Activated naive CD4-positive, alpha-beta T cell treated with anti-CD3 and anti-CD28 coated beads, Interleukin-2, amount 50 U/mL, for 72 hours (primary cell): Measurements from ENCODE around the gene CFAP65. TPM values are rescaled to one million over a fixed set of nuclear protein-coding genes. Genes with fewer than 3 reads are reported as not detected.

Experiments used
- ATAC-seq, 2 donors: fragments of 150-1000 bp; cut with Tn5 transposase; 2 replicates each; pipeline ENCODE4 v1.10.0; 2021; ENCODE audit warnings: mild to moderate bottlenecking in 2 of 2, moderate library complexity in 2 of 2
- DNase-seq, 2 donors: peaks; one replicate each; pipeline ENCODE4 v3.0.0; 2021 to 2022; ENCODE audit warnings: low spot score in 2 of 2
- H3K27ac Mint-ChIP-seq, 2 donors: one replicate each; pipeline ENCODE4 v1.8.0; 2022; ENCODE audit warnings: mild to moderate bottlenecking in 2 of 2, mixed read lengths in 2 of 2
- H3K36me3 Mint-ChIP-seq, 2 donors: one replicate each; pipeline ENCODE4 v1.8.0; 2022; ENCODE audit warnings: mixed read lengths in 2 of 2
- H3K9me3 Mint-ChIP-seq, 2 donors: one replicate each; pipeline ENCODE4 v1.8.0; 2022; ENCODE audit warnings: mixed read lengths in 2 of 2
- total RNA-seq, 2 donors: library from RNA; stranded (reverse); gene quantifications; one replicate each; pipeline ENCODE4 v1.2.3, GENCODE V29; 2022

Gene CFAP65
- total RNA-seq, 2 donors from 2014 or later = not detected

DNA sequence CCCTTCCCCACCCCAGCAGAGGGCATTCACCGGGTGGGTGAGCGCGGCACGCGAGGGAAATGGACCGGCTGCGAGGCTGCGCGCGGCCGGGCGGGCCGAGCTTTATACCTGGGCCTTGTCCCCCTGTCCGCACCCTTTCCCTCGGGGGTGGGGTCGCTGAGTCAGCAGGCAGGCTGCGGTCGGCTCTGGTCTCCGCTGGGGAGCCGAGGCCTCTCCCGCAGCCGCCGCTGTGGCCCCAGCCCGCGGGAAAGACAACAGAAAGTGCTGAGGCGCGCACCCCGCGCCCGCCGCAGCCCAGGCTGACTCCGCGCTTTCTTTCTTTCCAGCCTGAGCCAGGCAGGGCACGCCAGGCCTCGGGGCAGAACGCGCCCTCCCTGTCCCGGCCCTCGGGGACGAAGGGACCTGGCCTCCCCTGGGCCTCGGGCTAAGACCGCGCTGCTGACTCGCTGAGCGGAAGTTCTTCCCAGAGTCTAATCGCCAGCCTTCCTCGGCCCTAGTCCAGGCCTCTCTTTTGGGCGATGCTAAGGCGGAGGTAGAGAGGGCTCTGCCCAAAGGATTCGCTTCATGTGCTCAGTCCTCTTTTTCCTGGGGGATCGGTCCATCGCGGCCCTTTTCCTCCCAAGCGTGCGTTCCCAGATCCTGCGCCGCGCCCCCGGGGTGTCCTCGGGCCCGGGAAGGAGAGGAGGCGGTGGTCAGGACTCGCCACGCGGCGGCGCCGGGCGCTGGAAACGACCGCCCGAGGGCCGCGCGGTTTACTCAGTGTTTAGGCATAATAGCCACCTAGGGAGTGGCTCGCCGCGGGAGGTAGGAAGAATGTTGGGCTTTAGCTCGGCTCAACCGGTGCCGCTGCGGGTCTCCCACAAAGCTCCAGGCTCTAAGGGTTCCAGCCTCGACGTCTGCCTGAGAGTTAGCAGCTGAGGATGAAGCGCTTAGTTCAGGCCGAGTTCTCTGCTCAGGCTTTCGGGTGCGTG, 47.7 kb downstream of the CFAP65 start, which contains the start of gene CRYBA2:
CRYBA2 (minus strand) TSS at position 78 of the 971 bp plus-strand sequence. CDS start 246 bp downstream, outside the sequence.
- no peaks in the 10 kb centered on the region for H3K9me3 Mint-ChIP-seq
- ATAC-seq (peak; percentile 20 to 23), DNase-seq (no peak)
- no peaks in the 10 kb centered on the region for H3K36me3 Mint-ChIP-seq
- H3K27ac Mint-ChIP-seq = no peak within 1 kb of the TSS

DNA sequence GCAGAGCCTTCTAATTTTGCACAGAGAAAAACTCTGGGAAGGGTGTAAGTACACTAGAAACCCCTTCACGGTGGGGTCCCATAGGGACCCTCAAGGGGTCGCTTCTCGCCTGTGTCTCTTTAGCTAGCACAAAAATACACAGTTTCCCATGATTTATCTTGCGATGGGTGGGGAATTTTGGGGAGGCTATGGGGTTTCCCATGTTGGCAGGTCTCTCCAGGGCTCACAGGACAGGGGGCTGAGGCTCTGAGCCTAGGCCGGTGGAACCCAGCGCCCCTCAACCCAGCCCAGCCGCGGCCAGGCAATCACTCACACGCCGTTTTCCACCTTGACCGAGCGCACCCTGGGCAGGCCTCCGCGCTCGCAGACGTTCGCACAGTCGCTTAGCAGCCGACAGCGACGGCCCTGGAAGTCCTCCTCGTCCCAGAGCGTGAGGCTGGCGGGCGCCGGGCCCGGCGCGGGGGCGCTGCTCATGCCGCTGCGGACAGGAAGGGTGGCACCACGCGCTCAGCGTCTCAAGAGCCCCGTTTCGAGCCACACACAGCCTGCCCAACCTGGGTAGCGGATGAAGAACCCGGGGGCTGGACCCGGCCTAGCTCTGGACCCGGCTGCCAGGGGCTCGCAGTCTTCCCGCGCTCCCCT, 48.5 kb downstream of the CFAP65 start:
- no peak for ATAC-seq
- Mint-ChIP-seq H3K9me3 (no peaks in the 10 kb centered on the region), H3K36me3 (no peaks in the 10 kb centered on the region), H3K27ac (no peak overlapping the region)
- no peak for DNase-seq

DNA sequence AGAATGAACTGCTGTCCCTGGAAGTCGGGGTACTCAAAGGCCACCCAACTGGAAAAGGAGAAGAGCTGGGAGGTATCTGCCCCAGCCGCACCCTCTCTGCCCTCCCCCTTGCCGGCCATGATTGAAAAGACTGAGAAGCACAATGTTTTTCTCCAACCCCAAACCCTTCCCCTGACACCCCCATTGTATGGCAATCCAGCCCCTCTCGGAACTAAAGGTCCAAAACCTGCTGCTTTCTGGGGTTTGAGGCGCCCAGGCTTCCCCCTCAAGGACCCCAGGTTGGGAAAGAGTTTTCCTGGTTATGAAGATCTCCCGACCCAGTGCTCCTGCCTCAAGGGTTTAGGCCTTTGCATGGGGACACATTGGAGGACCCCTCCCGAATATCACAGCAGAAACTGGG, 49.1 kb downstream of the CFAP65 start:
- no peak overlapping the region for H3K27ac Mint-ChIP-seq
- no peaks in the 10 kb centered on the region for H3K9me3 Mint-ChIP-seq
- no peaks in the 10 kb centered on the region for H3K36me3 Mint-ChIP-seq
- no peak for ATAC-seq
- no peak for DNase-seq

DNA sequence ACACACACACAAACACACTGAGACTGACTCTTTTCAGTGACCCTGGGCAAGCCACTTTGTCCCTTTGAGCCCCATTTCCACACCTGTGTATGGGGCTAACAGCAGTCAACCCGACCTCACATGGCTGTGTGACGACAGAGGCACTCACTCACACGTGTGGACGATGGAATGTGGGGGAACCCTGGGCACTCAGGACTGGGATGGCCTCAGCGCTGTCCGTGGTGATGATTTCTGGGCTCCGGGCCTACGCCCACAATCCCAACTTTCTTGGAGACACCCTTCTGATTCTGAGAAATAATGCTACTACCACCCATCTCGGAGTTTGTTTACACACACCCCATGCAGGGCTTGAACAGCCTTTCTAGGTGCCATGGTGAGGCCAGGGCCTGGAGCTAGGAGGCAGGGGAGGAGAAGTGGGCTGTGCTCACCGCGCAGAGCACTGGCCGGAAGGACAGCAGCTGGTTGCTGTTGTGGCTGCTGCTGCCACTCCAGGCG, 49.6 kb downstream of the CFAP65 start:
- no peak overlapping the region for H3K27ac Mint-ChIP-seq
- ATAC-seq (no peak), DNase-seq (no peak)
- H3K9me3 Mint-ChIP-seq = no peaks in the 10 kb centered on the region
- H3K36me3 Mint-ChIP-seq = no peaks in the 10 kb centered on the region

DNA sequence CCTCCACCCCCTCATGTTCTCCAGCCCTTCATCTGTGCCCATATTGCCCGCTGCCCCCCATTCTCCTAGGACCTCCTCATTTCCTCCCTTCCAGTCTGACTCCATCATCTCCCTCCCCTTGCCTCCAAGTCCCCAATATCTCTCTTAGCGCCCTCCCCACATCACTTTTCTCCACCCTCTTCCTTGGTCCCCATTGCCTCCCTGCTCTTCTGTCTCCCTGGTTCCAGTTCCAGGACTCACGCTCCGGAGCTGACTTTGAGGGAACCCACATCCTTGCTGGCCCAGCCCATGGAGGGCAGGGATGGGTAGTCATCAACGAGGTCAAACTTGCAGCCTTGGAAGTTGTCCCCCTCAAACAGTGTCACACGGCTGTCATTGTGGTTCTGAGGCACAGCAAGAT, 50.7 kb downstream of the CFAP65 start:
- no peak for ATAC-seq
- H3K27ac Mint-ChIP-seq = no peak overlapping the region
- DNase-seq = no peak
- H3K36me3 Mint-ChIP-seq = no peaks in the 10 kb centered on the region
- H3K9me3 Mint-ChIP-seq = no peaks in the 10 kb centered on the region

DNA sequence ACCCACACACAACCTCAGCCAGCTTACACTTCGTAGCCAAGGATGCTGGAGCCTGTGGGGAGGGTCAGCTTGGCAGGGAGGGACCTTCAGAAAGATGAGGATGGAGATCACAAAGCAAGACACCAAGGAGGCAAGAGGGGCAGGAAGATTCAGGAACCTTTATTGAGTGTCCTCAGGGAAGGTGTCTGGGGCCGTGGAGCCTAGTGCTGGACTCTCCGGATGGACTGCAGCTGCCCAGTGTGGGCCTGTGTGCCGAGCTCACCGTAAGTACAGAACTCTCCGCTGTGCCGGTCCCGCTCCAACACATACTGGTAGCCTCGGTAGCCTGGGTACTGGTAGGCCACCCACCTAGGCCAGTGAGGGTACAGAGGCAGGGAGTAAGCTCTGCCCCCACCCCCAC, 51.3 kb downstream of the CFAP65 start:
- ATAC-seq = no peak
- Mint-ChIP-seq H3K27ac (no peak overlapping the region), H3K36me3 (no peaks in the 10 kb centered on the region), H3K9me3 (no peaks in the 10 kb centered on the region)
- no peak for DNase-seq

DNA sequence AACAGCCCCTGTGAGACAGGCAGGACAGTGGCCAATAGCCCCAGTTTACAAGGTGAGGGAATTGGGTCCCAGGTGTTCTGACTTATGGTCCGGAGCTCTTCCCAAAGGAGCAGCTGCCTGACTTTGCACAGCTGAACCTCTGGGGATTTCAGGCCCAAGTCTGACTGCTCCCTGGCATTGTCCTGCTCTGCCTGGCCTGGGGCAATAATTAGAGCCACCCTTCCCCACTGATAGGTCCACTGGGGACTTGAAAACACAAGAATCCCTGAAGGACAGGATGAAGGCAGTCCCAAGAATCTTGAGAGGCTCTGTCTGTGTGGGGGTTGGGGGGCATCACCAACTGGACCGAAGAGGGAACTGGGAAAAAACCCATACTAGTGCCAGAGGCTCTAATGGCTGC, 52.7 kb downstream of the CFAP65 start:
- Mint-ChIP-seq H3K9me3 (no peaks in the 10 kb centered on the region), H3K36me3 (no peaks in the 10 kb centered on the region), H3K27ac (no peak overlapping the region)
- ATAC-seq = no peak
- DNase-seq = no peak

DNA sequence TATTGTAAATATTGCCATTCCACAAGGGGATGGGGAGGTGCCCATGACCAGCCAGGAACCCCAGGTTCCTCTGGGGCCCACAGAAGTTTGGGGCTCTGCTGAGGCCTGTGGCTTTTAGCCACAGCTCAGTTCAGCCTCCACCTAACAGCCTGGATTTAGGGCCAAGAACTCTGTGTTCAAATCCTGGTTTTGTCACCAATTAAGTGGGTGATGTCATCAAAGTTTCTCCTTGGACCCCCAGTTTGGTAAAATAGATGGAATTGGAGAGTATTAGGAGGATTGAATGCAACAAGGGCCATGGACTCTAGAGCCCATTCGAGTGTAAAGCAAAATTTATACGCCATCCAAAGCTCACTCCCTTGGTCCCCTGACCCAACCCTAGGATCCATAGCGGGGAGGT, 53.2 kb downstream of the CFAP65 start:
- no peak overlapping the region for H3K27ac Mint-ChIP-seq
- no peaks in the 10 kb centered on the region for H3K9me3 Mint-ChIP-seq
- ATAC-seq = no peak
- DNase-seq = no peak
- H3K36me3 Mint-ChIP-seq = no peaks in the 10 kb centered on the region

DNA sequence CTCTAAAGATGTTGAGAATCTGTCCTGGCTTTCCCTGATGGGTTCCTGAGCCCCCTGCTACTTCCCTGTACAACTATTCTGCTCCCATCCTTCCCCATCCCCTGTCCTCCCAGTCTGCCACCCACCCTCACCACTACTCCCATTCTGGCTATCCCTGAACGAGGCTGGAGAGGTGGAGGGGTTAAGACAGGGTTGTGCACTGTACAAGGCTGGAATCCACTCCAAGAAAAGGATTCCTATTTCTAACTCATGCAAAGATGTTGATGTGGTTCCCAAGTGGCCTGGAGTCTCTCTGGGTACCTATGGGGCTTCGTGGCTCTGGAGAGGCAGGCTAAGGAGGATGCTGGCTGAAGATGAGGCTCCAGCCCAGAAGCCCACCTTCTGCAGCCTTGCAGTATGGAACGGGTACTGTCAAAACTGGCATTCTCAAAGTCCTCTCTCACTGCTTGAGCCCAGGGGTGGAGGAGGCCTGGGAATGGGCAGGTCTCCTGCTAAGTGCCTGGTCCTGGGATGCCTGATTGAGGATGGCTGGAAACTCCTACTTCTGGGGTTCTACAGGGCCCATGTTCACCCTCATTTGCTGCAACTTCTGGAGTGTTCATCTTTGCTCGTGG, 55.1 kb downstream of the CFAP65 start:
- H3K36me3 Mint-ChIP-seq = peaks cover 0 to 2% of the 10 kb centered on the region in 2 donors
- no peaks in the 10 kb centered on the region for H3K9me3 Mint-ChIP-seq
- ATAC-seq (no peak), DNase-seq (no peak)
- no peak overlapping the region for H3K27ac Mint-ChIP-seq

DNA sequence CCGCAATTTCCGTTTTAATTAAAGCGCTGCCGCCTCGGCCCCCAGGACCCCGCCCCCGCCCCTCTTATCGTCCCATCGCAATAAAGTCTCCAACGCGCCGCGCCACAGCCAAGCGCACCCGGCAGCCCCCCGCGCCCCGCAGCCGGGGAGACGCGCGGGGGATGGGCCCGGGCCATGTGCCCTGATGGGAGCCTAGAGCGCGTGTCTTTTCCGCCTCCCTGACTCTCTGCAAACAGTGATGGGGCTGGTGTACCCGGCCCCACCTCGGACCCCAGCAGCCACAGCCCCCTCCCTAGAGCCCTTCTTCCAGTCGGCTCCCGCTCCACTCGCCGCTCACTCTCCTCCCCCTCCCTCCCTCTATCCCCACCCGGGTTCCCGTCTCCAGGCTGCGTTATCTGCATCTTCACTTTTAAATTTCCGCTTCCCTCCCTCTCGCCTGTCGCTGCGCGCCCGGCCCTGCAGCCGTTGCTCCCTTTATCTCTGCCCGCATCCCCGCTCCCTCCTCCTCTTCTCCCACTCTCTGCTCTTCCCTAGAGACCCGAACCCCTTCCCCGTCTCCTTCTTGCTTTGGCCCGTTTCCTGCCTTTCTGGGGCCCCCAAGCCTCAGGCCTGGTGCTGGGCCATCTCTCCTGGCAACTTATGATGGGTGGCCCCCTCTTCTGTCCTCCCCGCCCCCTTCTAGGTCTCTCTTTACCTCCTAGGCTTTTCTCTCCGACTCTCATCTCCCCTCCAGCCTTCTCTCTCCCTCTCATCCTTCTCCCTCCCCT, 55.8 kb downstream of the CFAP65 start:
- no peaks in the 10 kb centered on the region for H3K9me3 Mint-ChIP-seq
- peaks cover 0 to 6% of the 10 kb centered on the region in 2 donors for H3K36me3 Mint-ChIP-seq
- ATAC-seq (no peak), DNase-seq (no peak)
- H3K27ac Mint-ChIP-seq = no peak overlapping the region

DNA sequence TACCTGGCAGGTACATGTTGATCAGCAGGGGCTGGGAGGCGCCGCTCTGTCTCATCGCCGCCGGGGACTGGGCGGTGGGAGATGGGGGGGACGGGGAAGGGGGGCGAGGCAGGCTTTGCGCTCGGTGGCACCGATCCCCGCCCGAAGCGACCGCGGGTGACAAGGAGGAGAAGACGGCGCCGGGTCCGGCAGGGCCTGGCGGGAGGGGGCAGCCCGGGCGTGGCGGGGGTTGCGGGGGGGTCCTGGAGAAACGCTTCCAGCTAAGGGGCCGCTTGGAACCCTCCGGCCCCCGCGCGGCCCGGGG, 56.3 kb downstream of the CFAP65 start, which contains the start of gene FEV:
FEV (minus strand) TSS at position 164 of the 304 bp plus-strand sequence; CDS start at position 55, 109 bp downstream.
- ATAC-seq (no peak), DNase-seq (no peak)
- Mint-ChIP-seq H3K9me3 (no peaks in the 10 kb centered on the region), H3K36me3 (peaks cover 0 to 6% of the 10 kb centered on the region in 2 donors), H3K27ac (no peak within 1 kb of the TSS)

DNA sequence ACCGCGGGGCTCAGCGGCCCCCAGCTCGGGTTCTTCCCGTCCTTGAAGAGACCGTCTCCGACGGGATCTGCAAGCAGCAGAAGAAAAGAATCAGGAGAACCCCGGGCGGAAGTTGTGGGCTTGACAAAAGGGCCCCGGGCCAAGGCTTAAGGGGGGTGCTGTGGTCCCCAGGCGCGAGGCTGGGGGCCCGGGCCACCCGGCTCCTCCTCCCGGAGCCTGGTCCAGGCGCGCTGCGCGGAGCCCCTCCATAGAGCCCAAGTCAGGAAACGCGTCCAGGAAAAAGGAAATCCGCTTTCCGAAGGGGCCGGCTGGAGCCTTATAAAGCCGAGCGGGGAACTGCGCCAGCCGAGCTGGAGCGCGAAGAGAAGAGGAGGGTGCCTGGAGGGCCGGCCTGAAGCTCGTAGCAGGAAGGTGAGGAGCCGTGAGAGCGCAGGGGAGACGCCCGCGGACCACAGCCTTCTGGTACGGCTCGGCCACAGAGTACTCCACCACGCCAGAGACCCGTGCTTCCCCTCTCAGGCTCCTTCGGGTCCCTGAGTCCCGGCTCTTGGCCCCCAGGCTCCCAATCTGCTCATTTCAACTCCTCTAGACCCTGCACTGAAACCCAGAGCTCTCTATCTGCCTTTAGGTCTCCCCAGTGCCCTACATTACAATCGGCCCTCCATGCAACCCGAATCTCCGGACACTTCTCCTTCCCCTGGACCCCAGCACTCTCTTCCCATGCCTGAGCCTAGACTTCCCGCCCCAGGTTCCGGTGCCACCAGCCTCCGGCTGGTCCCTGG, 56.9 kb downstream of the CFAP65 start:
- ATAC-seq = no peak
- Mint-ChIP-seq H3K27ac (no peak overlapping the region), H3K9me3 (no peaks in the 10 kb centered on the region), H3K36me3 (peaks cover 0 to 6% of the 10 kb centered on the region in 2 donors)
- peak in 1 of 2 donors; percentile 11 for DNase-seq

DNA sequence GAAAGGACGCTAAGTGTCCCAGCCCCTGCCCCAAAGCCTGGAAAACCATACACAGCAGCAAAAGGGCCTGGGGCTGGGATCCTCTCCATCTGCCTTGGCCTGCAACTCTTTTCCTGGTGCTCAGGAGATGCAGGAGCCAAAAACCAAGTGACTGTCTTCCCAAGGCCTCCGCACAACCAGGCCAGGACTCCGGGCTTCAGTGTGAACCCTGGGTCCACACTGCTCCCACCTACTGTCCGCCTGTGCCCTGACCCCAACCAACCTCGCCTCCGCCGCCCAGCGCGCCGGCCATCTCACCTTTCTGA, 57.4 kb downstream of the CFAP65 start:
- Mint-ChIP-seq H3K36me3 (peaks cover 0 to 6% of the 10 kb centered on the region in 2 donors), H3K9me3 (no peaks in the 10 kb centered on the region), H3K27ac (no peak overlapping the region)
- DNase-seq (no peak), ATAC-seq (no peak)

DNA sequence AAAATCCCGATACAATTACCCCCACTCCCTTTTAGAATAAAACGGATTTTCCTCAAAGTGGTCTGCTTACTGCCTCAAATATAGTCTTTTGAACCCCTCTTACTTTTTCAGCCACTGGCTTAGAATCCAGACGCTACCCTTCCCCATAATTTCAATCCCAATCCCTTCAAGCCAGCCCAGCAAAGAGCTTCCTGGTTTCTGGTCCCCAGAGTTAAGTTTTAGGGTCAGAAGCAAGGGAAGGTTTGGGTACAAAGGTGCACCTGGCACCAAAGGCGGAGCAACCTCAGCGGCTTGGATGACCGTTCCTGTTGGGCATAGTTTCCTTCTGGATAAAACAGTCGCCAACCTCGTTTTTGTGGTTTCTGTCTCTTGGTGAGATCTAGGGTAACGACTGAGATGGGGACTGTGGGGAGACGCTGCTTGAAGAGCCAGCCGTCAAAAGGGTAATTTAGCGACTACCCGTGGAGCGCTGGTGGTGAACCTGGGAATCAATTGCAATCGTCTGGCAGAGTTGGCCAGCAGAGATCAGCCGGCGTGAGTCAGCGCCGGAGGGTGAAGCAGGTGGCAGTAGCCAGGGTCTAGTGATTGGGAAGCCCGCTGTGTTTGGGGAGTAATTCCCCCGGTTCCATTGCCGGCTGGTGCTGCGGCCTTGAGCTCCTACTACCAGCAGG, 57.9 kb downstream of the CFAP65 start:
- Mint-ChIP-seq H3K27ac (no peak overlapping the region), H3K9me3 (no peaks in the 10 kb centered on the region), H3K36me3 (peaks cover 0 to 6% of the 10 kb centered on the region in 2 donors)
- ATAC-seq = no peak
- peak in 1 of 2 donors; percentile 5 for DNase-seq

DNA sequence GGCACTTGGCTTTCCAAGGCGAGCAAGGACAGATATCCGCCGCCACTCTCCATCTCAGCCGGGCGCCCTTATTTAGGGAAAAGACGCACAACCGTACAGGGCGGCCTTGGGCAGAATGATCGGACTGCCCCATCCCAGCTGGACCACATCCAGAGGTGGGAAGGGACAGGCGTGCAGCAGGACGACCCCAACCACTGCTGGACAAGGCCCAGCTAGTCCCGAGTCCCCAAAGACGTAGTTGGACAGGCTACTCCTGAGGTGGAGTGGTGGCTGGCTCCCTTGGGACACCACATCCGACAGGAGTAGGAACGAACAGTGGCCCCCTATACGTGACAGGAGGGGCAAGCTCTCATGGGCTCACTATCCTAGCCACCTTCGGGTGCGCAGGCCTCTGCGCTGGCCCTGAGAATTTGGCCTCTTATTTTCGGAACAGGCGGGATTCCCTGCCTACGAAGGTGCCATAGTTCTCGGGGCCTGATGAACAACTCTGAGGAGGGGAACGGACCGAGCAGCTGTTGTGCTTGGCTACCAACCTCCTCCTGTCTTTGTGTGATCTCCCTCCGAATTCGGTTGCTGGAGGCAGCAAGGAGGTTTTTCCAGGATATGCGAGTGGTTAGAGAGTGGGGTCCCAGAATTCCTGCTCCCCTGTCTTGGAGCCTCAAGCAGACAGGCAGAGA, 58.6 kb downstream of the CFAP65 start:
- no peak for ATAC-seq
- H3K9me3 Mint-ChIP-seq = no peaks in the 10 kb centered on the region

More for the DNA sequence above, 58.6 kb downstream of the CFAP65 start:
- no peak overlapping the region for H3K27ac Mint-ChIP-seq
- no peak for DNase-seq
- H3K36me3 Mint-ChIP-seq = peaks cover 0 to 6% of the 10 kb centered on the region in 2 donors
